GM21423 (cell line): Measurements from ENCODE around the gene INSRR.

ENCODE experiments used
- ATAC-seq: cut with Tn5 transposase; IDR thresholded peaks from one replicate; pipeline ENCODE4 v1.9.1; 2021; ENCODE audit warnings: mild to moderate bottlenecking, moderate library complexity; ENCODE audit not compliant: unreplicated experiment

Gene INSRR

DNA sequence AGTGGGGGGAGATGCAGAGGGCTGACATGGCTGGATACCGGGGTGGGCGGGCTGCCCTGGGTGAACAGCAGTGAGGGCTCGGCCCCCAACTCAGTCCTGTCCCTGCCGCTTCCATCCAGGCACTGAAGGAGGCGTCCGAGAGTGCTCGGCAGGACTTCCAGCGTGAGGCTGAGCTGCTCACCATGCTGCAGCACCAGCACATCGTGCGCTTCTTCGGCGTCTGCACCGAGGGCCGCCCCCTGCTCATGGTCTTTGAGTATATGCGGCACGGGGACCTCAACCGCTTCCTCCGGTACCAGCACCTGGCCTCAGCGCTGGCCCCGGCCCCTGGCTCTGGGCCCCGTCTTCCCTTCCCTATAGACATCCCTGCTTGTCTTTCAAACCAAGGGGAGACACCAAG lies 17.4 kb upstream of the INSRR start:
- ATAC-seq: no peak

DNA sequence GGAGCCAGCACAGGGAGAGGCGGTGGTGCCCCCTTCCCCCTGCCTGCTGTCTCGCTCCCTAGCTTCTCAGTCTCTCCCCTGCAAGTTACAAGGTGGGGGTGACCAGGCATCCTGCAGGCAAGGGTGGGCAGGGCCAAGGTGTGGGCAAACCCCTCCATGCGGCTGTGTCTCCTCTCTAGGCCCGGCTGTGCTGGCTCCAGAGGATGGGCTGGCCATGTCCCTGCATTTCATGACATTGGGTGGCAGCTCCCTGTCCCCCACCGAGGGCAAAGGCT lies 16.4 kb upstream of the INSRR start:
- ATAC-seq: no peak

DNA sequence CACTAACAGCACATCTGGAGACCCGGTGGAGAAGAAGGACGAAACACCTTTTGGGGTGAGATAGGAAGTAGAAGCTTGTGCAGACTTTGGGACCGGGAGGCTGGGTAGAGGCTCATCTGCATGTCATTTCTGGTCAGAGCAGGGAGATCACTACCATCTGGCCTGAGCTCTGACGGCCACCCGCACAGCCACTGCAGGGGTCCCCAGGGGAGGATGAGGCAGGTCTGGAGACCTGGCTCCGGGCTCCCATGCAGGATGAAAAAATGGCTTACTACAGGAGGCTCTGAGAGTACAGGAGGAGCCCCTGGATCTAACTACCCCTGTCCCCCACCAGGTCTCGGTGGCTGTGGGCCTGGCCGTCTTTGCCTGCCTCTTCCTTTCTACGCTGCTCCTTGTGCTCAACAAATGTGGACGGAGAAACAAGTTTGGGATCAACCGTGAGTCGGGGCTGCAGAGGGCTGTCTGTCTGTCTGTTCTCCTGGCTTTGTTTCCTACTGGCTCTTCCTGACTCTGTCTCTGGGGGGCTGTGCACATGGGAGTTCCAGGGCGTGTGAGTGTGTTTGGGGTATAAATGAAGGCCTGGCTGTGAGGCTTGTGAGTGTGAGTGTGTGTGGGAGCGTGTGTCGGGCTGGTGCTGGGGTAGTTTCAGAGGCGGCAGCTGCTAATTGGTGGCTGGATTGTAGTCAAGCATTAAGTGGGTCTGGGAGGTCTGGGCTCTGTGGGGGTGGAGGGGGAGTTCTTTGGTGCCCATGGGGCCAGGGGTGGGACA lies 15.8 kb upstream of the INSRR start:
- ATAC-seq: no peak

DNA sequence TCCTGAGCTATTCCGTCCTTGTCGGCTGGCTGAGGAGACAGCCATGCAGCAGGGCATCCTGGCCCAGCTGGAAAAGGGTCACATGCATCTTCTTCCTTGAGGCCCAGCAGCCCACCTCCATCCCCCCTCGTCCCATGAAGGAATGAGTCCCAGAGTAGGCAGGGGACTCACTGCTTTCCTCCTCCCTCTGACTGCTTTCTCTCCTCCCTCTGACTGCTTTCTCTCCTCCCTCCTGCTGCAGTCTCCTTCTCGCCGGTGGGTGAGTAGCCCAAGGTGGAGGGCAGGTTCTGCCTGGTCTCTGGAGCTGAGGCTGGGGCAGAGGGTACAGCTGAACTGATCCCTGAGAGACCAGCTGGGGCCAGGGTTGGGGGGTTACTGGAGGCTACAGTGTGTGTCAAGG lies 15.2 kb upstream of the INSRR start:
- ATAC-seq: no peak

DNA sequence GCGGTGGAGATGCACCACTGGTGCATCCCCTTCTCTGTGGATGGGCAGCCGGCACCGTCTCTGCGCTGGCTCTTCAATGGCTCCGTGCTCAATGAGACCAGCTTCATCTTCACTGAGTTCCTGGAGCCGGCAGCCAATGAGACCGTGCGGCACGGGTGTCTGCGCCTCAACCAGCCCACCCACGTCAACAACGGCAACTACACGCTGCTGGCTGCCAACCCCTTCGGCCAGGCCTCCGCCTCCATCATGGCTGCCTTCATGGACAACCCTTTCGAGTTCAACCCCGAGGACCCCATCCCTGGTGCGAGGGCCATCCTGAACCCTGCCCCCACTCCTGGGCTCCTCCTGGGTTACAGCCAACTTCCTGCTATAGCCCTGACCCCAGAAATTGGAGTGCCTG lies 14.7 kb upstream of the INSRR start:
- ATAC-seq: no peak

DNA sequence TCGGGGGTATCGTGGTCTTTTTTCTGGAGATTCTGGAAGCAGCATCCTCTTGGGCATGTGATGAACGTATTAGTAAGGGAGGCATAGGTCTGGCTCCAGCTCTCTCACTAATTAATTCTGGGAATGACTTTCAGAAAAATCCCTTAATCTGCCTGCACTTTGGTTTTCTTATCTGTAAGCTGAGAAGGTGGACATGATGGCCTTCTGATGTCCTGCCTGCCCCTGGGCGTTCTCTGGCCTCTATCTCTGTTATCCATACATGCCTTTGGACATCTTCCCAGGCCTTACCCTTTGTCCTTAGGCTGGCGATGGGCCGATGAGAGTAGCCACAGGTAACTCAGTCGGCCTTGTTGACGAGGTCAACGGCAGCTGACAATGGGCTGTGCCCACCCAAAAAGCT lies 10.5 kb upstream of the INSRR start:
- no peak for ATAC-seq

DNA sequence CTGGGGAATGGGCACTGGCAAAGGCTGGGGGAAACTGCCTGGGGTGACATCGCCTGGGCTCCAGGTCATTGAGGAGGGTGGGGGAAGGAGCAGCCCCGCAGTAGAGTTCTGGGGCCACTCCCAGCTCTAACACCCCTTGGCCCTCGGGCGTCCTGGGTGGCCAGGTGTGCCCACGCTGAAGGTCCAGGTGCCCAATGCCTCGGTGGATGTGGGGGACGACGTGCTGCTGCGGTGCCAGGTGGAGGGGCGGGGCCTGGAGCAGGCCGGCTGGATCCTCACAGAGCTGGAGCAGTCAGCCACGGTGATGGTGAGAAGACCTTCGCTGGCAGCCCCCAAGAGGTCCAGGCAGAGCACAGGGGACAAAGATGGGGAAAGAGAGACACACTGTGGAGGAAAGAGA lies 9.4 kb upstream of the INSRR start:
- ATAC-seq: no peak

DNA sequence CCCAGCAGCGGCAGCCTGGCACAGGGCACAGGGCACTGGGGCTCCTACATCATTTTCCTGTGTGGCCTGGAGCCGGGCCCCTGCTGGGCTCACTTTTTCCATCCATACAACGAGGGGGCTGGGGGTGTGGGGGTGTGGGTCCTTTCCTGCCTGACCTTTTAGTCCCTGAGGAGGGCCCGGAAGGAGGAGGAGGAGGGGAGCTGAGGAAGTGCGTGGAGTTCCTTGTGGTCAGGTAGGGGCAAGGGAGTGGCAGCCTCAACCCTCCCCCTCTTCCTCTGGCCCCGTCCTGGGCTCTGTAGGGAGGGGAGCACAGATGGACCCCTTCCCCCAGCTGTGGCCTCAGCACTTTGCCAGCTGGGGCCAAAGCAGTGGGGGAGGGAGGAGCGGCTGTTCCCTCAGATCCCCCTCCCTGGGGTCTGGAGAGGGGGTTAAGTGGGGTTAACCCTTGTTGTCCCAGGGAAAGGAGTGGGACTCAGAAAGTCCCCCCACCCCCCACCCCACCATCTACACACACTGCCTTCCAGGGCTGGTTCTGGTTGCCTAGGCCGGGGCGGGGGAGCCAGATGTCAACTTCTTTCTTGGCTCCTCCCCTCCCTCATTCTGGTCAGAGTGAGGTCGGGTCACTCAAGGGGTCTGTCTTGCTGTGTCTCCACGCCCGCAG lies 7.5 kb upstream of the INSRR start:
- ATAC-seq: no peak

DNA sequence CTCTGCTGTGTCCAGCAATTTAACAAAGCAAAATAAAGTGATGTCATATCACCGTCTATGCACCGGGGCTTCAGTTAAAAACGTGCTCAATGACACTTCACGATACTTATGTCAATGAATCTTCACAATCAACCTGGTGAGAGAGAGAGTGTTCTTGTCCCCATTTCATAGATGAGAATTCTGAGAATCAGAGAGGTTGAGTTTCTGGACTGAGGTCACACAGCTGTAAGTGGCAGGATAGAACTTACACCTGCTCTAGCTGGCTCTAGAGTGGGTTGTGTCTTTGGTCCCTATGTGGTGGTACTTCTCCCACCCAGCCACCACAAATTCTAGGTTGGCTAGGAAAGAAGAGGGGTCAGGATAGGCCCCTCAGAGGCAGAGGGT lies 6.9 kb upstream of the INSRR start:
- no peak for ATAC-seq

DNA sequence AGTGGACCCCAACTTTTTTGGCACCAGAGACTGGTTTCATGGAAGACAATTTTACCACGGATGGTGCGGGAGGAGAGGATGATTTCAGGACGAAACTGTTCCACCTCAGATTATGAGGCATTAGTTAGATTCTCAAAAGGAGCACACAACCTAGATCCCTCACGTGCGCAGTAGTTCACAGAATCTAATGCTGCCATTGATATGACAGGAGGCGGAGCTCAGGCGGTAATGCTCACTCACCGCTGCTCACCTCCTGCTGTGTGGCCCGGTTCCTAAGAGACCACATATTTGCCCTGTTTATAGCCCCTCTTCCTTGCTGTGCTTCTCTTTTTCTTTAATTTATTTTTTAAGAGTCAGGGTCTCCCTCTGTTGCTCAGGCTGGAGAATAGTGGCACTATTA lies 6.3 kb upstream of the INSRR start:
- no peak for ATAC-seq

DNA sequence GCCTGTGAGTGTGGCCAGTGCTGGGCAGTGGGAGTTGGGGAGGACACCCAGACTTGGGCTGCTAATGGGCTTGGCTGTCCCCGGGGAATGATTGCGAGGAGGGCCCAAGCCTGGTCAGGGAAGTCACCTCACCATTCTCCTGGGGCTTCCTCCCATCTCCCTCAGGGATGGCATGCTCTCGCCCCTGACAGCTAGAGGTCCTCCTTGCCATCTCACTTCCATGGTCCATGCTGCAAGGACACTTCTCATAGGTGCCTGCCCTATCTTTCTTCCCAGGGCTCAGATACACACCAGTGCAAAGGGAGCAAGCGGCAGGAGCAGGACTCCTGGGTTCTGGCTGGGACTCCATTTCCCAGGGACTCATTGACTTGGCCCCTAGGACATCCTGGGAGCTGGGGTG lies 5.9 kb upstream of the INSRR start:
- no peak for ATAC-seq

DNA sequence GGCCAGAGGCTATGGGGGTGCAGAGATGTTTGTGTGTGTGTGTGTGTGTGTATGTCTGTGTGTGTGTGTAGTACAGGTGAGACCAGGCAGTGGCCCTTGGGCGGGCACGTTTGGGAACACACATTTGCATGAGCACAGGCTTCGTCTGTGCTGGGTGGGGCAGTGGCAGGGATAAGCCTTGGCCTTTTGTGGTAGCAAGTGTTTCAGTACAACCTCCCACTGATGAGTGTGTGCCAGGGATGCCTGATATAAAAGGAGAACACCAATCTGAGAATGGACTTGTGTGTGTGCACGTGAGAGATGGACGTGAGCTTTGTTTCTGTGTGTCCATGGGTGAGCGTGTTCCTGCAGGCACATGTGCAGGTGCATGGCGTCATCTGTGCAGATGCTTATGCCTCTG lies 4.7 kb upstream of the INSRR start:
- ATAC-seq: no peak

DNA sequence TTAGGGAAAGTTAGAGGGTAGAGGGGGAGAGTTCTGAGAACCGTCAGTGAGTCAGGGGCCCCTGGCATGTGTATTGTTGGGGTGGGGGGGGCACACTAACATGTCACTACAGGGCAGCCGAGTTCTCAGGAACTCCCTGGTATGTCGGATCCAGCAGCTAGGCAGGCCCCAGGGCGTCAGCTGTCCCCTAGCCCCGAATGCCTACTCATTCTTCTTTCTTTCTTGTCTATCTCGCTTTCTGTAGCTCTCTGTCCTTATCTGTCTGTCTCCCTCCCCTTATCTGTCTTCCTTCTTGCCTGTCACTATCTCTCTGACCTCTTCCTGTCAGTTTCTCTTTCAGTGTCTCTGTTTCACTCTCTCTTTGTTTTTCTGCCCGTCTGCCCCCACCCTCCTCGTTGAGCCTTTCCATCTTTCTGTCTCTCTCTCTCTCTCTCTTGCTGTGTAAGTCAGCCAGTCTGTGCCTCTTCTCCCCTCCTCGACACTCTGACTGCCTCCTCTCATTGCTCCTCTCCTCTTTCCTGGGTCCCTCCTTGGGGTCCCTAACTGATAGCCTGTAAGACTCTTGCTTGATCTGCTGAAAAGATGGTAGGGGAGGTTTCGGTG lies 4.2 kb upstream of the INSRR start:
- no peak for ATAC-seq

DNA sequence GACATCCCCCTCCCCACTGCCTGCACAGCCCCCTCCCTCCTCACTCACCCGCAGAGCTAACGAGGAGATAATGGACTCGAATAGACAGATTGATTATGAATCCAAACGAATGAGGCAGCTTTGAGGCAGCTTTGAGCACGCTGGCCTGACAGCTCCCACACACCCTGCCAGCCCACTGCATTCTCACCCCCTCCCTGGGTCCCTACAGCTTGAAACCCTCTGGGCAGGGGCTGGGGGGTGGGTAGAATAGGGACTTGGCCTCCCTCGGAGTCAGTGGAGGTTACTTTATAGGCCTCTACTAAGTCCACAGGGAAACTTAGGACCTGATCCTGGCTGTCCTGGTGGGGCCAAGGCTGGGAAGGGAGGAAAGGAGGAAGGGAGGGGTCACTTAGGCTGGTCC lies 3.7 kb upstream of the INSRR start:
- no peak for ATAC-seq

DNA sequence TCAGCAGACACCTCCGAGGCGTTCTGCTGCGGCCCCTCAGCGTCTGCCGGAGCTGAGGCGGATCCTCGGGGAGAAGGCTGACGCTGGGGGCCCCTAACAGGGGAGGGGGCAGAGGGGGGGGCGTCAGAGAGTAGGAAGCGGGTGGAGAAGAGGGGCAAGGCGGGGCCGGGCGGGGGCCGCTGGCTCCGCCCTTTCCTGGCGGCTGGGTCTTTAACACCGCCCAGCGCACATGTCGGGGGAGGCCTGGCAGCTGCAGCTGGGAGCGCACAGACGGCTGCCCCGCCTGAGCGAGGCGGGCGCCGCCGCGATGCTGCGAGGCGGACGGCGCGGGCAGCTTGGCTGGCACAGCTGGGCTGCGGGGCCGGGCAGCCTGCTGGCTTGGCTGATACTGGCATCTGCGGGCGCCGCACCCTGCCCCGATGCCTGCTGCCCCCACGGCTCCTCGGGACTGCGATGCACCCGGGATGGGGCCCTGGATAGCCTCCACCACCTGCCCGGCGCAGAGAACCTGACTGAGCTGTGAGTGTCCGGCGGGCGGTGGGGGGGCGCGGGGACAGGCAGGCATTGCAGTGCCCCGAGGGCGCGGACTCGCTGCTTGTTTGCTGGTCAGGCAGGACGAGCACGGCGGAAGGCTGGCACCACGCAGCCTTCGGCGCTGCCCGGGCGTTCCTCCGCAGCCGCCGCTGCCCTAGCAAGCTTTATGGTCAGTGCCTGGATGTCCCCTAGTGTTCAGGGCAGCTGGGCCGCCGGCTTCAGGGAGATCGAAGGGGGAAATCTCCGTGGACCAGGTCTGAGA lies 1.9 kb upstream of the INSRR start, which contains the start of gene NTRK1:
Gene NTRK1 (plus strand): TSS at position 238 of the 796 bp plus-strand sequence. CDS start 70 bp downstream, at position 308.
- no peak for ATAC-seq

DNA sequence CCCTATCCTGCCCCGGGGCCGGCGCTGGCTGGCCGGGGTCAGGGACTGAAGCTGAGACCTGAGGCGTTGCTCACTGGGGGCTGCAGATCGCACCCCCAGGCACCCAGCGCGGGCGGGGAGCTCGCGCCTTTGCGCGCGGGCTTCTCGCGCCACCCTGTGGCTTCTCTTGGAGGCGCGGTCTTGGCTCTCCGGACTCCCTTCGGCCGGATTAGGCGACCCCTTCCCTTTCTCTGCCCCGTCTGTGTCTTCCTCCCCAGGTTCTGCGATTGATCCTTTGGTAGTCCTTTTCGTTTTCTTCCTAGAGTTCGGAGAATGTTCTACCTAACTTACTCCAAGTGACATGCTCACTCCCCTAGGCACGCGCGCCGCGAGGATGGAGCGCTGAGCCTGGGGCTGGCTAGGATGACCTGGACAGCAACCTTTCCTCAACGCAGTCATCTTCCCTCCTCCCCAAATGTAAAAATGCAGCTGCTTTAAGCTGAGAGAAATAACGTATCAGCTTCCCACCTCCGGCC lies 1.3 kb upstream of the INSRR start:
- no peak for ATAC-seq

DNA sequence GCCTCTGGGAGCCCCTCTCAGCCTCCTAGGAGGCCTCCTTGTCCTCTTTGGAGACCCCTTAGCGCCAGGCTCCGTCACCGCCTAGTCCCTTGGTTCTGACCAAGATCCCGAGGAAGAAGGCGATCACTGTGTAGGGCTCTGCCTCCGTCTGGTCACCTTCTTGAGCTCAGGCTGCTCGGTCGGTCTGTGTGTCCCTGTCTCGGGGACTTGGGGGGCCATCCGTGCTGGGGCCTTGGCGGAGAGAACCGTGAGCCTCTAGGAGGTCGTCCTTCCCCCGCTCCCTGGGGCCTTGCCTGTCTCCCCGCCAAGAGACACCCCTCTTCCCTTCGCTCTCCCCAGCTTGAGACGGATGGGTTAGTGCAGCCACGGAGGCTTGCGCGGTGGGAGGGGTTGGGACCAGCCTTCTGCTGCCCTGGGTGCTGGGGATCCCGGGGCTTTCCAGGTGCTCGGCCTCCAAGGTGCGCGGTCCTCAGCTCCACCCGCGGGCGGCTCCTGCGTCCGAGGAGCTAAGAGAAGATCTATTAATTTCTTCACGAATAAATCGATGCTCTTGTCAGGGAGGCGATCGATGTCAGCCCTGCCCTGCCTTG lies 701 bp upstream of the INSRR start:
- no peak for ATAC-seq

DNA sequence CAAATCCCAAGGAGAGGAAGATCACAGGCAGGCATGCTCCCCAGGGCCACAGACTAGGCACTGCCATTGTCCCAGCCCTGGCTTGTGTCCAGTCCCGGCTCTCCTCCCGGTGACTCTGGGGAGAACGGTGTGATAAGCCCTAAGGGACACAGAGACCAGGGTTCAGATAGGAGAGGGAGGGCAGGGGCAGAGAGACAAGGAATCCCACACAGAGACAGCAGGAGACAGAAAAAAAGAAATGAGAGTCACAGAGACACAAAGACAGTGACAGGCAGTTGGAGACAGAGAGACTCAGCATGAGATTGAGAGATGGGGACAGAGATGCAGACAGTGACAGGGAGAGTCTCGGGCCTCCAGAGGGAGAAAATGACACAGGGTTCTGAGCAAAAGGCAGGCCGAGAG lies 361 bp downstream of the INSRR start:
- no peak for ATAC-seq

DNA sequence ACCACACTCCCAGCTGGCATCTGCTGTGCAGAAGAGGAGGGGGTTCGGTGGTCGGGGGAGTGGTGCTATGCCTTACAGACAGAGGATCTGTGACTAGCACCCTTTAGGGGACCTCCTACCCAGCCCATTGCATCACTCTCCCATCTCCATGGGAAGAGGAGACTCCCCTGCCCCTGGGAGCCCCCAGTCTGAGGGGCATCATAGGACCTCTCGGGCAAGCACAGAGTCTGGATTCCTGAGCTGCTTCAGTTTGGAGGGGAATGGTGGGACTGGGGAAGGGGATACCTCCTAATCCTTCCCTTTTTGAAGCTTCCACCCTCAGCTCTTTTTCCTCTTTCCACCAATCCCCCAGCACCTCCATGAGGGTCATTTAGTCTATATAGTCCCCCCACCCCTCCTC lies 1.4 kb downstream of the INSRR start:
- no peak for ATAC-seq

DNA sequence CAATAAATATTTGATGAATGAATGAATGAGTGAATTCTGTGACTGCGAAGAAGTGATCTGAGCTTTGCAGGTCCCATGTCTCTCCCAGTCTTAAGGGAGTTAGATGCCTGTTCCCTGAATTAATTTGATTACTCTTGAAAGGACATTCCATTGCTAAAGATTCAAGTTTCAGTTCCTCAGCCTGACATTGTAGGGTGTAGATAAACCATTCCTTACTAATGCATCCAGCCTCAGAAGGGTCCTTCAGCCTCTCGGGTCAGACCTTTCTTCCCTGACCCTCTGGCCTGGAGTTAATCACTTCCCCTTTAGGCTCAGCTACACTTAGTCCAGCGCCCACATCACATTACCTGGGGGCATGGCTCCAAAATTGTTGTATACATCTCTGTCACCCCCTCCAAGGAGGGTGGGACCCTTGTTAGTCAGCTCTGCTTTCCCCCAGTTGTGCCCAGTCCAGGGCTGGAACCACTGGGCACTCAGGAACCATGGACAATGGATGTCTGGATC lies 2.6 kb downstream of the INSRR start:
- ATAC-seq: no peak

DNA sequence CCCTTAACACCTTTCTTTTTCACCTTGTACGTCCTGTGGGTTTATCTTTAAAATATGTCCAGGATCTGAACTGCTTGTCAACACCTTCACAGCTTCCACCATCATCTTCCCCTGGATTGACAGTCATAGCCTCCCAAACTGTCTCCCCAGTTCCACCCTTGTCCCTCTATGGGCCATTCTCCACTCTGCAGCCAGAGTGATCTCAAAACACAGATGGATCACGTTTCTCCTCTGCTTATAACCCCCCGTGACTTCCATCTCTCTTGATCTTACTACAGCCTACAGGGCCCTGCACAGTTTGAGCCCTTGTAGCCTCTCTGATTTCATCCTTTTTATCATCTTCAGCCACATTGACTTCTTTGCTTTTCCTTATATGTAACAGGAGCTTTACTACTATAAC lies 4.3 kb downstream of the INSRR start:
- ATAC-seq: no peak
